ENCODE results near the gene ALOX15B.

DNA sequence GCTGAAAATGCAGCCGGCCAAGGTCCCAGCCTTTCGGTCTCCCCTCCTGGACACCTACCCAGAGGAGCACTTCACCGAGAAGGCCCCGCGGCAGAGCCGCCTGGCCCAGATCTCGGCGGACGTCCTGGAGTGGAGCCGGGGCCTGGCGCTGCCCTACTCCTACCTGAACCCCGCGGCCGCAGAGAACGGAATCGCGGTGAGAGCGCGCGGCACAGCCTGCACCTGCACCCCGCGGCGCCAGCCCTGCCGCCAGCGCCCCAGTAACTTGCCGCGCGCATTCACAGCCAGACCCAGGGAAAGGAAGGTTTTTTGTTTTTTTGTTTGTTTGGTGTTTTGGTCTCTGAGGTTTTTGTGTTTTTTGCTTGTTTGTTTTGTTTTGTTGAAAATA is 33.5 kb downstream of the ALOX15B start:
- TF ChIP-seq, protein P1, sequence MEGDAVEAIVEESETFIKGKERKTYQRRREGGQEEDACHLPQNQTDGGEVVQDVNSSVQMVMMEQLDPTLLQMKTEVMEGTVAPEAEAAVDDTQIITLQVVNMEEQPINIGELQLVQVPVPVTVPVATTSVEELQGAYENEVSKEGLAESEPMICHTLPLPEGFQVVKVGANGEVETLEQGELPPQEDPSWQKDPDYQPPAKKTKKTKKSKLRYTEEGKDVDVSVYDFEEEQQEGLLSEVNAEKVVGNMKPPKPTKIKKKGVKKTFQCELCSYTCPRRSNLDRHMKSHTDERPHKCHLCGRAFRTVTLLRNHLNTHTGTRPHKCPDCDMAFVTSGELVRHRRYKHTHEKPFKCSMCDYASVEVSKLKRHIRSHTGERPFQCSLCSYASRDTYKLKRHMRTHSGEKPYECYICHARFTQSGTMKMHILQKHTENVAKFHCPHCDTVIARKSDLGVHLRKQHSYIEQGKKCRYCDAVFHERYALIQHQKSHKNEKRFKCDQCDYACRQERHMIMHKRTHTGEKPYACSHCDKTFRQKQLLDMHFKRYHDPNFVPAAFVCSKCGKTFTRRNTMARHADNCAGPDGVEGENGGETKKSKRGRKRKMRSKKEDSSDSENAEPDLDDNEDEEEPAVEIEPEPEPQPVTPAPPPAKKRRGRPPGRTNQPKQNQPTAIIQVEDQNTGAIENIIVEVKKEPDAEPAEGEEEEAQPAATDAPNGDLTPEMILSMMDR (conservative IDR thresholded peaks at IDR 0.05 in 1 of 2, IDR thresholded peaks at IDR 0.05 in 1 of 2; ENCODE audit: extremely low read depth in 1 of 2, insufficient read depth in 1 of 2, low read depth in 1 of 2, low read length in 2 of 2), result no peak
- TF ChIP-seq EZH2 (IDR thresholded peaks at IDR 0.05; ENCODE audit: borderline replicate concordance, low read length), result no peak
